Suprapubic skin (tissue), 4 donors: ENCODE measurements around the gene OR52B6. TPM values are rescaled to one million over a fixed set of nuclear protein-coding genes. Genes with fewer than 3 reads are reported as not detected.

Source experiments
- DNase-seq, 2 donors: peaks; one replicate each; pipeline ENCODE4 v3.0.0-alpha.2; 2019; ENCODE audit warnings: low spot score in 2 of 2
- H3K27ac ChIP-seq: fragments of 200-600 bp; sonication (generic); one replicate; pipeline ENCODE4 v1.5.1; 2019
- H3K27me3 ChIP-seq: fragments of 200-600 bp; sonication (generic); one replicate; pipeline ENCODE4 v1.5.1; 2019
- H3K36me3 ChIP-seq: fragments of 200-600 bp; sonication (generic); one replicate; pipeline ENCODE4 v1.5.1; 2019
- H3K4me1 ChIP-seq: fragments of 200-600 bp; sonication (generic); one replicate; pipeline ENCODE4 v1.5.1; 2019
- H3K4me3 ChIP-seq: fragments of 200-600 bp; sonication (generic); one replicate; pipeline ENCODE4 v1.5.1; 2019; ENCODE audit warnings: mild to moderate bottlenecking
- H3K9me3 ChIP-seq: fragments of 200-600 bp; sonication (generic); one replicate; pipeline ENCODE4 v1.5.1; 2019
- EP300 ChIP-seq: sonication (generic); formaldehyde crosslinking; IDR thresholded peaks from one replicate; pipeline ENCODE4 v1.6.1; 2017; ENCODE audit warnings: antibody characterized with exemption
- POLR2A ChIP-seq, 2 donors: fragments of 450-650 bp; IDR thresholded peaks; one replicate each; pipeline ENCODE4 v1.6.1; 2017; ENCODE audit warnings: antibody characterized with exemption in 2 of 2, mild to moderate bottlenecking in 2 of 2, moderate library complexity in 2 of 2
- POLR2AphosphoS5 ChIP-seq, 3 donors: sonication (generic); formaldehyde crosslinking; IDR thresholded peaks; one replicate each; pipeline ENCODE4 v1.6.1; 2017; ENCODE audit warnings: antibody characterized with exemption in 3 of 3
- WGBS: methylation state at CpG from one replicate; pipeline ENCODE4 v1.1.5; 2018; 5-methylcytosine and 5-hydroxymethylcytosine counted together
- total RNA-seq, 4 donors: library from RNA; depleted of rRNA; stranded (reverse); fragments of >200 nt; gene quantifications; one replicate each; pipeline ENCODE4 v1.1.0, GENCODE V29; 2016
- TF ChIP-seq, protein P1 (sequence below), 2 donors: fragments of 200-600 bp in 1 of 2; fragments of 450-650 bp in 1 of 2; sonication (generic) in 1 of 2; IDR thresholded peaks; one replicate each; pipeline ENCODE4 v1.5.1; 2016 to 2019; ENCODE audit warnings: antibody characterized with exemption in 2 of 2, mild to moderate bottlenecking in 1 of 2, moderate library complexity in 1 of 2

Gene OR52B6
- total RNA-seq, 4 donors from 2014 or later = not detected

GRCh38 chr11:5546457-5546856 is 34.2 kb upstream of the OR52B6 start:
- no peak overlapping the region for H3K4me3 ChIP-seq
- no peaks in the 10 kb centered on the region for H3K27me3 ChIP-seq
- no peak for TF ChIP-seq POLR2AphosphoS5 (IDR thresholded peaks at IDR 0.05)
- TF ChIP-seq, protein P1, sequence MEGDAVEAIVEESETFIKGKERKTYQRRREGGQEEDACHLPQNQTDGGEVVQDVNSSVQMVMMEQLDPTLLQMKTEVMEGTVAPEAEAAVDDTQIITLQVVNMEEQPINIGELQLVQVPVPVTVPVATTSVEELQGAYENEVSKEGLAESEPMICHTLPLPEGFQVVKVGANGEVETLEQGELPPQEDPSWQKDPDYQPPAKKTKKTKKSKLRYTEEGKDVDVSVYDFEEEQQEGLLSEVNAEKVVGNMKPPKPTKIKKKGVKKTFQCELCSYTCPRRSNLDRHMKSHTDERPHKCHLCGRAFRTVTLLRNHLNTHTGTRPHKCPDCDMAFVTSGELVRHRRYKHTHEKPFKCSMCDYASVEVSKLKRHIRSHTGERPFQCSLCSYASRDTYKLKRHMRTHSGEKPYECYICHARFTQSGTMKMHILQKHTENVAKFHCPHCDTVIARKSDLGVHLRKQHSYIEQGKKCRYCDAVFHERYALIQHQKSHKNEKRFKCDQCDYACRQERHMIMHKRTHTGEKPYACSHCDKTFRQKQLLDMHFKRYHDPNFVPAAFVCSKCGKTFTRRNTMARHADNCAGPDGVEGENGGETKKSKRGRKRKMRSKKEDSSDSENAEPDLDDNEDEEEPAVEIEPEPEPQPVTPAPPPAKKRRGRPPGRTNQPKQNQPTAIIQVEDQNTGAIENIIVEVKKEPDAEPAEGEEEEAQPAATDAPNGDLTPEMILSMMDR (IDR thresholded peaks at IDR 0.05) = no peak
- TF ChIP-seq EP300 = no peak
- no peak overlapping the region for H3K27ac ChIP-seq
- H3K4me1 ChIP-seq = no peaks in the 10 kb centered on the region
- DNase-seq = no peak
- no peaks in the 10 kb centered on the region for H3K9me3 ChIP-seq
- H3K36me3 ChIP-seq = no peaks in the 10 kb centered on the region
- 91% methylated on average over 3 of the region's 3 CpGs for WGBS

DNA sequence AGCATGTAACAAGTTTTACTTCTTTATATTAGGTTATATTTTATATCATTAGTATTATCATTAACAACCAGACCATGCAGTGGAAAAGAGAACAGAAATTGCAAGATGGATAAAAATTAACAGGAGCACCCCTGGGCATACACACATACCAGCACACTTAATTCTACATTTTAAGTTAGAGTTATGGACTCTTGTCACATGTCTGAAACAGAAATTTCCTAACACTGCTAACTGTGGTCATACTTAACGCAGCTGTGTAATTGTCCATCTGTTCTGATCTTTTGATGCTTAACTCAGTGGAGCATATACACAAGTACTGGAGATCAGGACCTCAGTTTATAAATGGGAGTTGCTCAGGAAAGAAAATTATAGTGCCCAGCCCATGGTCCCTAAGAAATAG is 32.7 kb upstream of the OR52B6 start:
- no peak for DNase-seq
- no peak overlapping the region for H3K27ac ChIP-seq
- H3K4me3 ChIP-seq = no peak overlapping the region
- TF ChIP-seq, protein P1 (IDR thresholded peaks at IDR 0.05) = no peak
- TF ChIP-seq POLR2AphosphoS5 (IDR thresholded peaks at IDR 0.05) (no peak), POLR2A (IDR thresholded peaks at IDR 0.05) (no peak)
- no peaks in the 10 kb centered on the region for H3K4me1 ChIP-seq
- H3K9me3 ChIP-seq = no peaks in the 10 kb centered on the region
- no peaks in the 10 kb centered on the region for H3K36me3 ChIP-seq
- no peaks in the 10 kb centered on the region for H3K27me3 ChIP-seq
- 96% methylated on average over 1 of the region's 1 CpG for WGBS

DNA sequence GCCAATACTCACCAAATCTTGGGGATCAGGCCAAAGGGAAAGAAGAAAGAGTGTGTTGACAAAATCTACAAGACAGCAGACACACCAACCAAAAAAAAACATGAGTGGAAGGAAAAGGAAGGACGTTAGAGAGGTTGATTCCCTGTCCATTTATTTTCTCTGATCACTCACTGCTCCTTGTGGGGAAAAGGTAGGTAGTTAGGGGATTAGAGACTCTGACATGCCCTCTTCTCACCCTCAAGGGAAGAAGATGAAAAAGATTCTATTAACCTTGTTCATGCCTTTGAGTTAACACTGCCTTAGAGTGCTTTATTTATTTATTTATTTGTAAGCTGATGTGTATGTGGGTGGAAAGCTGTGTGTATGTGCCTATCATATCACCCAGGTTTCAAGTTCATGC is 32.2 kb upstream of the OR52B6 start, which contains the start of gene OR52H1:
Gene OR52H1 (minus strand): TSS at position 101 of the 400 bp plus-strand sequence. CDS start 3,035 bp downstream, outside the sequence.
- 42% methylated on average over 1 of the region's 1 CpG for WGBS
- H3K27me3 ChIP-seq = no peaks in the 10 kb centered on the region
- H3K36me3 ChIP-seq = no peaks in the 10 kb centered on the region
- TF ChIP-seq, protein P1 (IDR thresholded peaks at IDR 0.05) = no peak
- TF ChIP-seq POLR2A (IDR thresholded peaks at IDR 0.05) (no peak), POLR2AphosphoS5 (IDR thresholded peaks at IDR 0.05) (no peak), EP300 (no peak)
- DNase-seq = no peak
- no peak within 1 kb of the TSS for H3K27ac ChIP-seq
- H3K9me3 ChIP-seq = no peaks in the 10 kb centered on the region
- no peaks in the 10 kb centered on the region for H3K4me1 ChIP-seq
- H3K4me3 ChIP-seq = no peak within 1 kb of the TSS

- Histone ChIP-seq H3K9me3 (no peaks in the 10 kb centered on the region), H3K27ac (no peak overlapping the region), H3K36me3 (no peaks in the 10 kb centered on the region), H3K27me3 (no peaks in the 10 kb centered on the region), H3K4me1 (no peaks in the 10 kb centered on the region), H3K4me3 (no peak overlapping the region)
- no peak for DNase-seq
- TF ChIP-seq EP300 = no peak
- TF ChIP-seq POLR2A (IDR thresholded peaks at IDR 0.05) = no peak
- 63% methylated on average over 5 of the region's 5 CpGs for WGBS
These were observed 30.1 kb upstream of the OR52B6 start for GRCh38 chr11:5550440-5551095.

- H3K27ac ChIP-seq = no peak overlapping the region
- no peaks in the 10 kb centered on the region for H3K27me3 ChIP-seq
- no peaks in the 10 kb centered on the region for H3K9me3 ChIP-seq
- TF ChIP-seq POLR2AphosphoS5 (IDR thresholded peaks at IDR 0.05) (no peak), EP300 (no peak), POLR2A (IDR thresholded peaks at IDR 0.05) (no peak)
- TF ChIP-seq, protein P1 (IDR thresholded peaks at IDR 0.05) = no peak
- H3K4me3 ChIP-seq = no peak overlapping the region
- no peaks in the 10 kb centered on the region for H3K4me1 ChIP-seq
- no peak for DNase-seq
- no peaks in the 10 kb centered on the region for H3K36me3 ChIP-seq
These were observed 27.3 kb upstream of the OR52B6 start for GRCh38 chr11:5553343-5553742.
